Natural killer cell (primary cell): Measurements from ENCODE around the gene NCCRP1. TPM values are rescaled to one million over a fixed set of nuclear protein-coding genes. Genes with fewer than 3 reads are reported as not detected.
A peak's percentile ranks its signal among the peaks of the same experiment; 100 is the strongest.

Source experiments
- ATAC-seq, 3 donors: fragments of 150-1000 bp in 2 of 3; fragments of 200-7000 bp in 1 of 3; cut with Tn5 transposase; 1 replicate in 1 of 3; 2 replicates in 2 of 3; pipeline ENCODE4 v1.10.0; 2021; ENCODE audit warnings: mild to moderate bottlenecking in 2 of 3, moderate library complexity in 2 of 3
- DNase-seq, 2 donors: peaks; one replicate each; pipeline versions ENCODE4 v3.0.0 to v3.0.0-alpha.2; 2013 to 2021; ENCODE audit warnings: mixed read lengths in 1 of 2
- H3K27ac ChIP-seq: one replicate; pipeline ENCODE4 v1.5.1; 2013; ENCODE audit warnings: mild to moderate bottlenecking, low read length
- H3K27me3 ChIP-seq: one replicate; pipeline ENCODE4 v1.6.1; 2013; ENCODE audit warnings: low read length; ENCODE audit not compliant: control insufficient read depth, insufficient read depth
- H3K36me3 ChIP-seq: one replicate; pipeline ENCODE4 v1.6.1; 2013; ENCODE audit warnings: low read length; ENCODE audit not compliant: control insufficient read depth, insufficient read depth
- H3K4me1 ChIP-seq: one replicate; pipeline ENCODE4 v1.6.1; 2013; ENCODE audit warnings: low read length; ENCODE audit not compliant: control insufficient read depth, insufficient read depth
- H3K4me3 ChIP-seq: one replicate; pipeline ENCODE4 v1.5.1; 2013; ENCODE audit warnings: low read length
- H3K9me3 ChIP-seq: one replicate; pipeline ENCODE4 v1.6.1; 2013; ENCODE audit warnings: low read length; ENCODE audit not compliant: control insufficient read depth, insufficient read depth
- H3K27ac Mint-ChIP-seq, 2 donors: one replicate each; pipeline ENCODE4 v1.8.0; 2022; ENCODE audit warnings: mild to moderate bottlenecking in 2 of 2, mixed read lengths in 2 of 2, moderate library complexity in 1 of 2
- H3K27me3 Mint-ChIP-seq, 2 donors: one replicate each; pipeline ENCODE4 v1.8.0; 2022; ENCODE audit warnings: low read depth in 2 of 2, mixed read lengths in 2 of 2
- H3K36me3 Mint-ChIP-seq: one replicate; pipeline ENCODE4 v1.8.0; 2022; ENCODE audit warnings: mixed read lengths
- H3K4me1 Mint-ChIP-seq, 2 donors: one replicate each; pipeline ENCODE4 v1.8.0; 2022; ENCODE audit warnings: mixed read lengths in 2 of 2
- H3K4me3 Mint-ChIP-seq: one replicate; pipeline ENCODE4 v1.8.0; 2022; ENCODE audit warnings: mild to moderate bottlenecking, moderate library complexity, mixed read lengths
- H3K9me3 Mint-ChIP-seq, 2 donors: one replicate each; pipeline ENCODE4 v1.8.0; 2022; ENCODE audit warnings: mixed read lengths in 2 of 2
- CTCF ChIP-seq: fragments of 200-600 bp; IDR thresholded peaks from one replicate; pipeline ENCODE4 v1.8.0; 2022; ENCODE audit warnings: antibody characterized with exemption
- WGBS: methylation state at CpG from one replicate; pipeline ENCODE4 v1.1.7; 2013; ENCODE audit warnings: missing lambda C conversion rate; ENCODE audit not compliant: insufficient coverage; 5-methylcytosine and 5-hydroxymethylcytosine counted together
- intact Hi-C: fragments of 100-400 bp; cut with micrococcal nuclease; formaldehyde crosslinking; loops from one replicate; pipeline ENCODE4 v1.14.2; 2022
- total RNA-seq, 4 donors: library from RNA; stranded (reverse); fragments of 120-200 nt in 1 of 4; gene quantifications; one replicate each; pipeline versions ENCODE4 v1.2.3 to v1.2.4, GENCODE V29; 2013 to 2022

NCCRP1 gene
- total RNA-seq, 3 donors from 2014 or later (not counting 1 experiment from before 2014, with no cell fraction given), result not detected

- no peak for DNase-seq
- intact Hi-C loops, result no loop called here
- H3K36me3 ChIP-seq, result no peaks in the 10 kb centered on the region
These were observed 46.5 kb upstream of the NCCRP1 start for GRCh38 chr19:39150235-39150634.

GRCh38 chr19:39150807-39151600, 45.8 kb upstream of the NCCRP1 start:
- WGBS, result 60% methylated on average over 25 of the region's 26 CpGs
- H3K36me3 Mint-ChIP-seq, result no peaks in the 10 kb centered on the region
- H3K4me1 Mint-ChIP-seq, result peaks cover 49 to 57% of the 10 kb centered on the region in 2 donors
- Histone ChIP-seq H3K27ac (no peak overlapping the region), H3K4me1 (peaks cover 21% of the 10 kb centered on the region), H3K4me3 (no peak overlapping the region), H3K27me3 (no peaks in the 10 kb centered on the region), H3K9me3 (no peaks in the 10 kb centered on the region), H3K36me3 (no peaks in the 10 kb centered on the region)
- intact Hi-C loops, result no loop called here
- no peaks in the 10 kb centered on the region for H3K9me3 Mint-ChIP-seq
- TF ChIP-seq CTCF, result no peak
- ATAC-seq (peak in 2 of 3 donors; percentile 40 to 44), DNase-seq (no peak)
- peak overlapping the region; percentile 63 to 72 for H3K27ac Mint-ChIP-seq
- H3K4me3 Mint-ChIP-seq, result peak overlapping the region; percentile 25
- H3K27me3 Mint-ChIP-seq, result no peaks in the 10 kb centered on the region

More at GRCh38 chr19:39150235-39150634, 46.5 kb upstream of the NCCRP1 start:
- no peak overlapping the region for H3K4me3 ChIP-seq
- no peak overlapping the region for H3K27ac ChIP-seq
- H3K36me3 Mint-ChIP-seq, result no peaks in the 10 kb centered on the region
- H3K4me3 Mint-ChIP-seq, result no peak overlapping the region
- no peaks in the 10 kb centered on the region for H3K27me3 ChIP-seq
- H3K27ac Mint-ChIP-seq, result no peak overlapping the region
- H3K9me3 Mint-ChIP-seq, result no peaks in the 10 kb centered on the region
- H3K4me1 Mint-ChIP-seq, result peaks cover 52 to 58% of the 10 kb centered on the region in 2 donors
- no peak for ATAC-seq
- H3K4me1 ChIP-seq, result peaks cover 21% of the 10 kb centered on the region
- no peaks in the 10 kb centered on the region for H3K27me3 Mint-ChIP-seq
- 95% methylated on average over 8 of the region's 8 CpGs for WGBS
- H3K9me3 ChIP-seq, result no peaks in the 10 kb centered on the region
- no peak for TF ChIP-seq CTCF

GRCh38 chr19:39152066-39152465, 44.7 kb upstream of the NCCRP1 start:
- TF ChIP-seq CTCF, result no peak
- Mint-ChIP-seq H3K27me3 (no peaks in the 10 kb centered on the region), H3K4me1 (peaks cover 42 to 54% of the 10 kb centered on the region in 2 donors), H3K36me3 (no peaks in the 10 kb centered on the region), H3K27ac (no peak overlapping the region), H3K4me3 (no peak overlapping the region), H3K9me3 (no peaks in the 10 kb centered on the region)
- intact Hi-C loops, result no loop called here
- DNase-seq (no peak), ATAC-seq (no peak)
- H3K27ac ChIP-seq, result no peak overlapping the region
- no peaks in the 10 kb centered on the region for H3K36me3 ChIP-seq
- peaks cover 31% of the 10 kb centered on the region for H3K4me1 ChIP-seq
- 92% methylated on average over 10 of the region's 10 CpGs for WGBS
- H3K9me3 ChIP-seq, result no peaks in the 10 kb centered on the region
- H3K4me3 ChIP-seq, result no peak overlapping the region
- H3K27me3 ChIP-seq, result no peaks in the 10 kb centered on the region
